ENCODE results near the gene DBT. TPM values are rescaled to one million over a fixed set of nuclear protein-coding genes. Genes with fewer than 3 reads are reported as not detected.

The DBT gene
- polyA plus RNA-seq, 1 of the 3 experiments (the other 2 are of a cell fraction): 2.0 TPM

- no peak for DNase-seq
- H3K9me3 ChIP-seq: no peaks in the 10 kb centered on the region
- 89% methylated on average over 4 of the region's 4 CpGs for WGBS (ENCODE audit: low lambda C conversion rate)
- H3K9ac ChIP-seq: no peak overlapping the region
- no peak for TF ChIP-seq IRF3 (IDR thresholded peaks at IDR 0.05; ENCODE audit: low read depth, low read length)
- no peak for TF ChIP-seq NFIC (IDR thresholded peaks at IDR 0.05; ENCODE audit: borderline replicate concordance)
- no peak for TF ChIP-seq POLR2AphosphoS5 (IDR thresholded peaks at IDR 0.05; ENCODE audit: low read depth, low read length)
- no peak for TF ChIP-seq RFX5 (IDR thresholded peaks at IDR 0.05; ENCODE audit: low read length)
- TF ChIP-seq TCF12 (IDR thresholded peaks at IDR 0.05): no peak
- no peak for TF ChIP-seq RXRA (IDR thresholded peaks at IDR 0.05; ENCODE audit: borderline replicate concordance, low read depth)
- no peak for TF ChIP-seq FOSL2 (IDR thresholded peaks at IDR 0.05; ENCODE audit: borderline replicate concordance, low read depth)
- no peak for TF ChIP-seq EZH2phosphoT487 (IDR thresholded peaks at IDR 0.05; ENCODE audit: borderline replicate concordance, low read depth)
- TF ChIP-seq SMC3 (IDR thresholded peaks at IDR 0.05; ENCODE audit: low read depth, low read length): no peak
- H3K36me3 ChIP-seq (replicated peaks in 1 of 2; ENCODE audit: control insufficient read depth in 1 of 2, insufficient read depth in 2 of 2, low read length in 1 of 2): peaks cover 38 to 45% of the 10 kb centered on the region in 2 experiments
- H3F3A ChIP-seq (replicated peaks; ENCODE audit: insufficient read depth): peaks cover 3% of the 10 kb centered on the region
- H4K20me1 ChIP-seq (ENCODE audit: insufficient read depth): no peaks in the 10 kb centered on the region
- no peaks in the 10 kb centered on the region for H3K79me2 ChIP-seq (ENCODE audit: insufficient read depth)
- H3K4me3 ChIP-seq (ENCODE audit: low read depth in 2 of 2, low read length in 1 of 2): no peak overlapping the region
- no peaks in the 10 kb centered on the region for H3K27me3 ChIP-seq (ENCODE audit: insufficient read depth)
- H3K27ac ChIP-seq (ENCODE audit: low read depth in 2 of 2, low read length in 1 of 2): no peak overlapping the region
- ChIA-PET POLR2A (no interaction called here), CTCF (interaction anchor here (0.6 to 1.2 kb wide), 2 partner anchors 16 to 123 kb away, joined by 3 read pairs; no protein-coding TSS in a partner anchor)
- no peaks in the 10 kb centered on the region for H3K9me2 ChIP-seq
- H2AFZ ChIP-seq (ENCODE audit: low read depth): no peak overlapping the region
- H3K4me1 ChIP-seq (ENCODE audit: control insufficient read depth in 1 of 2, insufficient read depth in 2 of 2, low read depth in 1 of 2, low read length in 1 of 2): no peaks in the 10 kb centered on the region
- no peak overlapping the region for H3K4me2 ChIP-seq
These were observed 19.8 kb downstream of the DBT start for GRCh38 chr1:100229681-100230443.

- TF ChIP-seq PBX3 (IDR thresholded peaks at IDR 0.05): no peak
- TF ChIP-seq EZH2phosphoT487 (IDR thresholded peaks at IDR 0.05; ENCODE audit: borderline replicate concordance, low read depth): no peak
- TF ChIP-seq FOSL2 (IDR thresholded peaks at IDR 0.05; ENCODE audit: borderline replicate concordance, low read depth): no peak
- TF ChIP-seq NFIC (IDR thresholded peaks at IDR 0.05; ENCODE audit: borderline replicate concordance): no peak
- TF ChIP-seq RXRA (IDR thresholded peaks at IDR 0.05; ENCODE audit: borderline replicate concordance, low read depth): no peak
- TF ChIP-seq FOXJ3 (CRISPR knock-in tag; IDR thresholded peaks at IDR 0.05): no peak
- no peak for TF ChIP-seq RCOR1 (IDR thresholded peaks at IDR 0.05; ENCODE audit: low read length)
- no peak for TF ChIP-seq MEF2A (IDR thresholded peaks at IDR 0.05; ENCODE audit: borderline replicate concordance, low read depth)
- no peak for TF ChIP-seq SMC3 (IDR thresholded peaks at IDR 0.05; ENCODE audit: low read depth, low read length)
- no peak for TF ChIP-seq JUND (IDR thresholded peaks at IDR 0.05)
- H3K4me1 ChIP-seq (ENCODE audit: control insufficient read depth in 1 of 2, insufficient read depth in 2 of 2, low read depth in 1 of 2, low read length in 1 of 2): no peaks in the 10 kb centered on the region
These were observed 27.2 kb downstream of the DBT start for GRCh38 chr1:100222428-100222827.

More at GRCh38 chr1:100222428-100222827, 27.2 kb downstream of the DBT start:
- Histone ChIP-seq H3K79me2 (ENCODE audit: insufficient read depth) (no peaks in the 10 kb centered on the region), H3K4me3 (ENCODE audit: low read depth in 2 of 2, low read length in 1 of 2) (no peak overlapping the region), H3K9me3 (no peaks in the 10 kb centered on the region), H3F3A (replicated peaks; ENCODE audit: insufficient read depth) (peaks cover 6% of the 10 kb centered on the region), H3K36me3 (replicated peaks in 1 of 2; ENCODE audit: control insufficient read depth in 1 of 2, insufficient read depth in 2 of 2, low read length in 1 of 2) (peaks cover 5 to 25% of the 10 kb centered on the region in 2 experiments), H3K27ac (ENCODE audit: low read depth in 2 of 2, low read length in 1 of 2) (no peak overlapping the region), H3K4me2 (no peak overlapping the region), H2AFZ (ENCODE audit: low read depth) (no peak overlapping the region), H3K27me3 (ENCODE audit: insufficient read depth) (no peaks in the 10 kb centered on the region), H3K9ac (no peak overlapping the region), H3K9me2 (no peaks in the 10 kb centered on the region), H4K20me1 (ENCODE audit: insufficient read depth) (no peaks in the 10 kb centered on the region)
- CTCF ChIA-PET: interaction anchor here (0.8 to 1.8 kb wide), 5 partner anchors 11 to 242 kb away, joined by 3 to 6 read pairs (median 4); partner anchors contain the start of gene DBT
- POLR2A ChIA-PET: no interaction called here
- DNase-seq: no peak

Data from SK-N-SH (cell line).